ENCODE measurements around the gene HERPUD1. TPM values are rescaled to one million over a fixed set of nuclear protein-coding genes. Genes with fewer than 3 reads are reported as not detected.

Gene HERPUD1
- total RNA-seq, 1 experiment from 2014 or later: 35.3 TPM

- Histone ChIP-seq H3K9me3 (ENCODE audit: insufficient read depth, low read depth) (no peaks in the 10 kb centered on the region), H3F3A (ENCODE audit: insufficient read depth, low read depth) (peaks cover 36% of the 10 kb centered on the region; the same call in 1 of the 2 replicates), H3K4me3 (no peak overlapping the region), H4K20me1 (ENCODE audit: insufficient read depth) (no peaks in the 10 kb centered on the region), H3K4me1 (replicated peaks; ENCODE audit: insufficient read depth) (peaks cover 39% of the 10 kb centered on the region), H3K9me2 (ENCODE audit: insufficient read depth) (no peaks in the 10 kb centered on the region), H3K36me3 (ENCODE audit: low read depth) (no peaks in the 10 kb centered on the region), H2AFZ (no peak overlapping the region), H3K27me3 (ENCODE audit: insufficient read depth, low read depth) (no peaks in the 10 kb centered on the region), H3K79me2 (ENCODE audit: low read depth) (no peaks in the 10 kb centered on the region), H3K4me2 (peak overlapping the region; percentile 92; the same call in 1 of the 2 replicates), H3K27ac (no peak overlapping the region)
- TF ChIP-seq CTCF (conservative IDR thresholded peaks at IDR 0.05): no peak
- no peak for TF ChIP-seq EZH2 (IDR thresholded peaks at IDR 0.05; ENCODE audit: low read depth)
- POLR2A ChIA-PET (ENCODE audit: unreplicated experiment): no interaction called here
- intact Hi-C loops (cut with micrococcal nuclease; ENCODE audit: unreplicated experiment): loop anchor here (10.0 kb wide), 1 partner anchor 306 kb away; no protein-coding TSS in a partner anchor
- CTCF ChIA-PET: no interaction called here
- BruUV-seq (replicated peaks): no TSS peak
- no peak for DNase-seq
Measured at GRCh38 chr16:56988161-56988947, 56.4 kb downstream of the HERPUD1 start.

GRCh38 chr16:56988948-56989945 lies 57.3 kb downstream of the HERPUD1 start, which contains the start of gene NLRC5:
TSS of gene NLRC5 (plus strand) at chr16:56989557. CDS start at chr16:57020713, 31,156 bp downstream.
- Histone ChIP-seq H3K36me3 (ENCODE audit: low read depth) (no peaks in the 10 kb centered on the region), H3K27me3 (ENCODE audit: insufficient read depth, low read depth) (no peaks in the 10 kb centered on the region), H2AFZ (peak within 1 kb of the TSS; percentile 82), H3F3A (ENCODE audit: insufficient read depth, low read depth) (peaks cover 27% of the 10 kb centered on the region; the same call in 1 of the 2 replicates), H3K4me3 (peak within 1 kb of the TSS; percentile 66), H3K27ac (no peak within 1 kb of the TSS), H3K9me3 (ENCODE audit: insufficient read depth, low read depth) (no peaks in the 10 kb centered on the region), H3K79me2 (ENCODE audit: low read depth) (no peaks in the 10 kb centered on the region), H3K9me2 (ENCODE audit: insufficient read depth) (no peaks in the 10 kb centered on the region), H4K20me1 (ENCODE audit: insufficient read depth) (no peaks in the 10 kb centered on the region), H3K4me1 (replicated peaks; ENCODE audit: insufficient read depth) (peaks cover 30% of the 10 kb centered on the region), H3K4me2 (peak within 1 kb of the TSS; percentile 92)
- intact Hi-C loops (cut with micrococcal nuclease; ENCODE audit: unreplicated experiment): loop anchor here (10.0 kb wide), 1 partner anchor 306 kb away; no protein-coding TSS in a partner anchor
- DNase-seq: peak; percentile 74 to 76
- BruUV-seq (replicated peaks): no TSS peak
- ChIA-PET CTCF (no interaction called here), POLR2A (ENCODE audit: unreplicated experiment) (interaction anchor here (0.9 kb wide), 1 partner anchor 12 kb away, joined by 4 read pairs; no protein-coding TSS in a partner anchor)
- TF ChIP-seq EZH2 (IDR thresholded peaks at IDR 0.05; ENCODE audit: low read depth) (no peak), CTCF (conservative IDR thresholded peaks at IDR 0.05) (no peak)

- no peak overlapping the region for H3K27ac ChIP-seq
Measured at GRCh38 chr16:56989988-56990387, 58.0 kb downstream of the HERPUD1 start.

More at GRCh38 chr16:56989988-56990387, 58.0 kb downstream of the HERPUD1 start:
- Histone ChIP-seq H3K27me3 (ENCODE audit: insufficient read depth, low read depth) (no peaks in the 10 kb centered on the region), H3K4me3 (peak overlapping the region; percentile 66), H3K4me1 (replicated peaks; ENCODE audit: insufficient read depth) (peaks cover 24% of the 10 kb centered on the region), H3K4me2 (peak overlapping the region; percentile 92), H3K79me2 (ENCODE audit: low read depth) (no peaks in the 10 kb centered on the region), H3F3A (ENCODE audit: insufficient read depth, low read depth) (peaks cover 22% of the 10 kb centered on the region; the same call in 1 of the 2 replicates), H3K9me2 (ENCODE audit: insufficient read depth) (no peaks in the 10 kb centered on the region), H4K20me1 (ENCODE audit: insufficient read depth) (no peaks in the 10 kb centered on the region), H3K36me3 (ENCODE audit: low read depth) (no peaks in the 10 kb centered on the region), H2AFZ (peak overlapping the region; percentile 82), H3K9me3 (ENCODE audit: insufficient read depth, low read depth) (no peaks in the 10 kb centered on the region)
- ChIA-PET POLR2A (ENCODE audit: unreplicated experiment) (interaction anchor here (0.9 kb wide), 1 partner anchor 11 kb away, joined by 4 read pairs; no protein-coding TSS in a partner anchor), CTCF (no interaction called here)
- DNase-seq: no peak
- intact Hi-C loops (cut with micrococcal nuclease; ENCODE audit: unreplicated experiment): loop anchor here (10.0 kb wide), 1 partner anchor 305 kb away; no protein-coding TSS in a partner anchor
- BruUV-seq (replicated peaks): no TSS peak
- TF ChIP-seq CTCF (conservative IDR thresholded peaks at IDR 0.05) (no peak), EZH2 (IDR thresholded peaks at IDR 0.05; ENCODE audit: low read depth) (no peak)
